Epithelial cell of esophagus (primary cell): ENCODE measurements around the gene TLR8.

Experiments used
- DNase-seq: peaks from one replicate; pipeline ENCODE4 v3.0.0; 2010; ENCODE audit warnings: low read depth
- H3K4me3 ChIP-seq: 2 replicates; pipeline ENCODE4 v1.5.1; 2011; ENCODE audit warnings: mild to moderate bottlenecking, low read length, control low read depth
- TF ChIP-seq, protein P1 (sequence below): IDR thresholded peaks from 2 replicates; pipeline ENCODE4 v1.5.1; 2011; ENCODE audit warnings: low read depth, mild to moderate bottlenecking, low read length, control low read depth, inconsistent platforms; ENCODE audit not compliant: insufficient read depth; ENCODE audit errors: missing control alignments

TLR8 gene

DNA sequence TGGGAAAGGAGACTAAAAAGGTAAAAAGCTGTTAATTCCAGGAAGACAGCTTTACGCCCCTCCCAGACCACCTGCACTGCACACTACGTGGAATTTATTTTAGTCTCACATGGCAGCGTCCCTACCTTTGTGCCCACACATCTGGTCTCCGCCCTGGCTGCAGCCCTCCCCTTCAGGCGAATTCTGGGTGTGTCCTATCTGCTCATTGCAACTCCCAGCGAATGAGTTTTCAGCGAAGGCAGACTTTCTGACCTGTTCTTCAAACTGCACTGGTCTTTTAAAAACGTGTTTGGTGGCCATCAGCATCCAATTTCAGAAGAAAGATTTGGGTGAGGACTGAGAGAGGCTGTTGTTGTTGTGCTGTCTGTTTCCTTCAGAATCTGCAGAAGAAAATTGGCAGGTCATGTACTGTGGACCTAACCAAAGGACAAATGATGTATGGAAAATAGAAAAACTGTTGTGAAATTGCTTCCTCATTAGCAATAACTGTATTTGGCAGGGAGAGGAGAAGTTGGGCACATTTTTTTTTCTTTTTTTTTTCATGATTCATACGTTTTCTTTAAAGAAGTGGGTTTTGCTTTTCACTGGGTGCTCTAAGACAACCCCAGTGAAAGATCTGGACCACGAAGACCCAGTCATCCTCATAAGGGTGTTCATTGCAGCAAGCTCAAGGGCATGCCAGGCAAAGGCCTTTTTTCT, 4.2 kb downstream of the TLR8 start:
- TF ChIP-seq, protein P1, sequence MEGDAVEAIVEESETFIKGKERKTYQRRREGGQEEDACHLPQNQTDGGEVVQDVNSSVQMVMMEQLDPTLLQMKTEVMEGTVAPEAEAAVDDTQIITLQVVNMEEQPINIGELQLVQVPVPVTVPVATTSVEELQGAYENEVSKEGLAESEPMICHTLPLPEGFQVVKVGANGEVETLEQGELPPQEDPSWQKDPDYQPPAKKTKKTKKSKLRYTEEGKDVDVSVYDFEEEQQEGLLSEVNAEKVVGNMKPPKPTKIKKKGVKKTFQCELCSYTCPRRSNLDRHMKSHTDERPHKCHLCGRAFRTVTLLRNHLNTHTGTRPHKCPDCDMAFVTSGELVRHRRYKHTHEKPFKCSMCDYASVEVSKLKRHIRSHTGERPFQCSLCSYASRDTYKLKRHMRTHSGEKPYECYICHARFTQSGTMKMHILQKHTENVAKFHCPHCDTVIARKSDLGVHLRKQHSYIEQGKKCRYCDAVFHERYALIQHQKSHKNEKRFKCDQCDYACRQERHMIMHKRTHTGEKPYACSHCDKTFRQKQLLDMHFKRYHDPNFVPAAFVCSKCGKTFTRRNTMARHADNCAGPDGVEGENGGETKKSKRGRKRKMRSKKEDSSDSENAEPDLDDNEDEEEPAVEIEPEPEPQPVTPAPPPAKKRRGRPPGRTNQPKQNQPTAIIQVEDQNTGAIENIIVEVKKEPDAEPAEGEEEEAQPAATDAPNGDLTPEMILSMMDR, result no peak
- DNase-seq, result no peak
- no peak overlapping the region for H3K4me3 ChIP-seq

DNA sequence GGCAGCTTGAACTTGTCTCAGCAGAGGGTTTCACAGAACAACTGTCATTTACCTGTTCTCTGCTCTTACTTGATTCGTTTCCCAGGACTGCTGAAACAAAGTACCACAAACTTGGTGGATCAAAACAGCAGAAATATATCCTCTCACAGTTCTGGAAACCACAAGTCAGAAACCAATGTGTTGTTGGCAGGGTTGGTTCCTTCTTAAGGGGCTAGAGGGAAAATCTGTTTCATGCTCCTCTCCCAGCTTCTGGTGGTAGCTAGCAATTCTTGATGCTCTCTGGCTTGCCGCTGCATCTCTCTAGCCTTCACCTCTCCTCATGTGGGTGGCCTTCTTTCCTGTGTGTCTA, 4.7 kb downstream of the TLR8 start:
- TF ChIP-seq, protein P1, result no peak
- H3K4me3 ChIP-seq, result no peak overlapping the region
- DNase-seq, result no peak

DNA sequence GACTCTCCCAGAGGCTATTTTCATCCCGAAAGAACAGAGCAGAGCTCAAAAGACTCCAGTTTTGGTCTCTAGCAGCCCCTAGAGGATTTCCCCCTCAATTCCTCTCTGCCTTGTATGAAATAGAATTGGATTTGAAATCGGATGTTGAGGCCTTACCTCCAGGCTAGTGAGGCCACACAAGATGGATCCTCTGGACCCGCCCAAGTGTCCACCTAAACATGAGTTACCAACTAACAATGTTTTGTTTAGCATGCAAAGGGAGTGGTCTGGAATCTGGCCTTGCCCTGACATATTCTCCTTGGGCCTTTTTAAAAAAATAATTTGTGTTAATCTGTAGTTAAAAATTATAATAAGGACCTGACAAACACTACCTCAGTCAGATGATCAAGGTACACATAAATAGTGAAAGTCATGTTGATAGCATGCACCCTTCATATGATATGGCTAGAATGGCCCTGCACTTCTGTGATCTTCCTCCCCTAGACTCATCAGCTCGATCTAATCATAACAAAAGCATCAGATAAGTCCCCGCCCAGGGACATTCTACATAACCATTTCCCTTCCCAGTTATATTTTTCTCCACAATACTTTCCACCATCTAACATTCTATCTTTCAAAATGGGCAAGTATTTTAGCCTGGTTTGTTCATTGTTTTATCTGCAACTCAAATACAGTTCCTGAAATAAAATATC, 6.5 kb downstream of the TLR8 start:
- TF ChIP-seq, protein P1, result no peak
- peak; percentile 18 for DNase-seq
- H3K4me3 ChIP-seq, result no peak overlapping the region

DNA sequence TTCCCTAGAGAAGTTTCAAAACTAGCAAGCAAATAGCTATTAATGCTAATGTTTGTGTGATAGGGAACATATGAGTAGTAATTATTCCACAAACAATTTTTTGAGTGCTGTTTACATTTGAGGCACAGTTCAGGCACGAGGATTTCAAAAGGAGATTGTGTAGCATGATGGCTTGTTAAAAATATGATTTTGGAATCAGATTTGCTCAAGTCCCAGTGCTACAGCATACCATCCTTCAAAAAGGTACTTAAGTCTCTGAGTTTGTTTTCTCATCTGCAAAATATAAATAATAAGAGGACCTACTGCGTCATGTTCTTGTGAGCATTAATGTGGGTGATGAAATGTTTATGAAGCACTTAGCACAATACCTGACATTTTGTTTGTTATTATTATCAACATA, 11.3 kb downstream of the TLR8 start:
- TF ChIP-seq, protein P1, result no peak
- DNase-seq, result no peak
- H3K4me3 ChIP-seq, result no peak overlapping the region

DNA sequence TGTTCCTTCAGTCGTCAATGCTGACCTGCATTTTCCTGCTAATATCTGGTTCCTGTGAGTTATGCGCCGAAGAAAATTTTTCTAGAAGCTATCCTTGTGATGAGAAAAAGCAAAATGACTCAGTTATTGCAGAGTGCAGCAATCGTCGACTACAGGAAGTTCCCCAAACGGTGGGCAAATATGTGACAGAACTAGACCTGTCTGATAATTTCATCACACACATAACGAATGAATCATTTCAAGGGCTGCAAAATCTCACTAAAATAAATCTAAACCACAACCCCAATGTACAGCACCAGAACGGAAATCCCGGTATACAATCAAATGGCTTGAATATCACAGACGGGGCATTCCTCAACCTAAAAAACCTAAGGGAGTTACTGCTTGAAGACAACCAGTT, 12.6 kb downstream of the TLR8 start:
- DNase-seq, result peak; percentile 73
- no peak overlapping the region for H3K4me3 ChIP-seq
- TF ChIP-seq, protein P1, result no peak

DNA sequence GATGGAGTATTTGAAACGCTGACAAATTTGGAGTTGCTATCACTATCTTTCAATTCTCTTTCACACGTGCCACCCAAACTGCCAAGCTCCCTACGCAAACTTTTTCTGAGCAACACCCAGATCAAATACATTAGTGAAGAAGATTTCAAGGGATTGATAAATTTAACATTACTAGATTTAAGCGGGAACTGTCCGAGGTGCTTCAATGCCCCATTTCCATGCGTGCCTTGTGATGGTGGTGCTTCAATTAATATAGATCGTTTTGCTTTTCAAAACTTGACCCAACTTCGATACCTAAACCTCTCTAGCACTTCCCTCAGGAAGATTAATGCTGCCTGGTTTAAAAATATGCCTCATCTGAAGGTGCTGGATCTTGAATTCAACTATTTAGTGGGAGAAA, 13.2 kb downstream of the TLR8 start:
- TF ChIP-seq, protein P1, result no peak
- H3K4me3 ChIP-seq, result no peak overlapping the region
- DNase-seq, result no peak

DNA sequence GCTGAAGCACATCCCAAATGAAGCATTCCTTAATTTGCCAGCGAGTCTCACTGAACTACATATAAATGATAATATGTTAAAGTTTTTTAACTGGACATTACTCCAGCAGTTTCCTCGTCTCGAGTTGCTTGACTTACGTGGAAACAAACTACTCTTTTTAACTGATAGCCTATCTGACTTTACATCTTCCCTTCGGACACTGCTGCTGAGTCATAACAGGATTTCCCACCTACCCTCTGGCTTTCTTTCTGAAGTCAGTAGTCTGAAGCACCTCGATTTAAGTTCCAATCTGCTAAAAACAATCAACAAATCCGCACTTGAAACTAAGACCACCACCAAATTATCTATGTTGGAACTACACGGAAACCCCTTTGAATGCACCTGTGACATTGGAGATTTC, 14.6 kb downstream of the TLR8 start:
- DNase-seq, result no peak
- TF ChIP-seq, protein P1, result no peak
- no peak overlapping the region for H3K4me3 ChIP-seq
